HG02852 (cell line): ENCODE results near the gene RCAN1.
"Not testable (repeated sequence)": the region's sequence is repeated elsewhere in the genome, so short reads cannot be mapped to it uniquely, and the experiment has no call there.

Experiments
- ATAC-seq: cut with Tn5 transposase; IDR thresholded peaks from one replicate; pipeline ENCODE4 v1.9.1; 2021; ENCODE audit warnings: mild to moderate bottlenecking, moderate library complexity; ENCODE audit not compliant: unreplicated experiment

Gene RCAN1

DNA sequence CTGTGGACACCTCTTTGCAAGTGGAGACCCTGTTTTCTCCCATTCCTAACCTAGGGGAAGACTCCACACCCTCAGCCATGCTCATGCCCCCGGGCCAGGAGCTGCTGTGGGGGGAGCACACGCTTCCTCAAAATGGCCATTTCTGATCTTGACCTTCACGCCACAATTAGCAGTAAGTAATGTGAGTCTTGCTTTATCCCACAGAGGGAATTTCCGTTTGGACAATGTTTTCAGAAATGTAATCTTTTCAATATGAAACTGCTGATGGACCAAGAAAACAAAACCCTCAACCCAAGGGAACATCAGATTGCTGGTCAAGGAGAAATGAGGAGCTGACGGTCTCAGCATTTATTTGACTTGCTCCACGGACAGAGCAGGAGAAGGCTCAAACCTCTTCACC, 94.6 kb downstream of the RCAN1 start:
- no peak for ATAC-seq

DNA sequence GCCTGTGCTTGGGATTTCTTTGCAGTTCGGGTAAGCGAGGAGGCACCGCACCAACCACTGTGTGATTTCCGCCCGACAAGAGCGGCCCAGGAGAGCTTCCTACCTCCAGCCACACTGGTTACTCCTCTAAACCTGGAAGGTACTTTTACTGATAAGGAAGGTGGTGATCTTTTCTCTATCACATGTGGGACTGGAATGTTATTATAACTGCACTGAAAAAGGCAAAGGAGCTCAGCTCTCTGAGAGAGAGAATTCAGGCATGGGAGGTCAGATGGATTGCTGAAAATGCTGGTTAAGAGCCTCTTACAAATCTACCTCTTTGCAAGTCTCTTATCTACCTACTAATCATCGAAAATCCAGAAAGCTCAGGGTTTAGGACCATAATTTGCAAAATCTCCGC, 95.2 kb downstream of the RCAN1 start:
- ATAC-seq: no peak

DNA sequence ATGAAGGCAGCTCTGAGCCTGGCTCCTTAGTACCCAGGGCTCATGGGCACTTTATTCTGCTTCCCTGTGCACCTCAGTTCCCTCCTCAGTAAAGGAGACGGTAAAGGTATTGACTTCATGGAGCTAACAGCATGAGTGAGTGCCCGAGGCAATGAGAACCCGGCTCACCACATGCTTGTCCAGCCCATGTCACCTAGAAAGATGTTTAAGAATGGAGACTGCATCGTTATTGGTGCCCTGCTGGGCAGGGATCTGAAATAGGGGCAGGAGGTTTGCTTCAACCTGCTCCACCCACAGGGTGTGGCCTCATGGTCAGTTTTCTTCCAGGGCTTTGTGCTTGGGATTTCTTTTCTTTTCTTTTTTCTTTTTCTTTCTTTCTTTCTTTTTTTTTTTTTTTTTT, 95.9 kb downstream of the RCAN1 start:
- ATAC-seq: no peak

DNA sequence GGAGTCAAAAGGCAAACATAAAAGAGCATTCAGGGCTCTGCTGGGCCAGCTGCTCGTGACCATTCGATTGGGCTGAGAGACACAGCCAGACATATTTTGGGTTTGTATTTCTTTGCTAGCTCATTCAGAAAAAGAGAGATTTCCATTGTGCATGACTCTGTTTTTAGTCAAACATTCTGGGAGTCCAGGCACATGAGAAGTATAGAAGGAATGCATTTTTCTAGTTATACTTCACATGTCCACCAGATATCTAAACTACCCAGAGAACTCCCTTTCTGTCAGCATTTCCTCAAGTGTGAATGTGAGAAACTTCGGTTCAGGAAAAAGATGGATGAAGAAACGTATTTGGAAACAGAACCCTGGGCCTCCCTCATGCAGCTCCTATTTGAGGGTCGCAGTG, 96.6 kb downstream of the RCAN1 start:
- ATAC-seq: no peak

DNA sequence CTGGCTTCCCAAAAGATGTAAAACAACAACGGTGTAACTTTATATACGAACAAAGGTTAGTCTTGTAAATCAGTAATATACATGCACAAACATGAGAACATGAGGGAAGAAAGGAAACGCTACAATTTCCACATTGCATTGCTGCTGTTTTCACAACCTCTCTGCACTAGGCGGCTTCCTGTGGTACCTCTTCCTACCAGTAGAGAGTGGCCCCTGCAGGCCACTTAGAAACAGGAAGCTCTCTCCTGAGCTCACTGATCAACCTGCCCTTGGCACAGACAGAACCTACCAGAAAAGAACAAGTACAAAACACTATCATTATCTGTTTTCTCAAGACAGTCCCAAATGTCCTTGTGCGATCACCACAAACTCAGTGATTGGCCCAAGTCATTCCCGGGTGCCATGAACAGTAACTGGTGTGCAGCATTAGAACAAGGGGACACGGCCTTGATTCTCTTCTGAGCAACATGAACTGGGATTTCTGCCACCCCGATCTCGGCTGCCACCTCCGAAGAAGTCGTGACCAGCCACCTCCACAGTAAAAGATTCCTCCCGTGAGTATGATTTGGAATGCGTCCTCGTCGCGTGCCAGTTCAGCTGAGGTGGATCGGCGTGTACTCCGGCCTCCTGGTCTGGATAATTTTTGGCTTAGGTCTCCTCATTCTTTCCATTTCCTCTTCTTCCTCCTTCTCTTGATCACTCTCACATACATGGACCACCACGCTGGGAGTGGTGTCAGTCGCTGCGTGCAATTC, 97.2 kb downstream of the RCAN1 start:
- ATAC-seq: no peak

DNA sequence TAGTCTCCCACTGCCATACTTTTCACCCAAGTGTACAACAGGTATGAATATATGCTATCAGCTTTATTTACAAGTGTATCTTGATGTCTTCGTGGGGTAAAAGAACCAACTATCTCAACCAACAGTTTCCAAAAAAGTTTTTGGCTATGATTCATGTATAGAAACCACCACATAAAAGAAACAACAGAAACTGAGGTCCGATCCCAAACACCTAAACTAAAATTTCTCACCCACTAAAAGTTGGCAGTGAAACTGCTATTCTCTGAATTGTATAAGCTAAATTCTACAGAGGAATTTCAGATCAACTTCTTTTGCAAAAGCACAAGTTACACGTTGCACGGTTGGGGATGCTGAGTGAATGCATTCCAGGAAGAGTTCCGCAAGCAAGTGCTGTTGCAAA, 97.9 kb downstream of the RCAN1 start:
- no peak for ATAC-seq

DNA sequence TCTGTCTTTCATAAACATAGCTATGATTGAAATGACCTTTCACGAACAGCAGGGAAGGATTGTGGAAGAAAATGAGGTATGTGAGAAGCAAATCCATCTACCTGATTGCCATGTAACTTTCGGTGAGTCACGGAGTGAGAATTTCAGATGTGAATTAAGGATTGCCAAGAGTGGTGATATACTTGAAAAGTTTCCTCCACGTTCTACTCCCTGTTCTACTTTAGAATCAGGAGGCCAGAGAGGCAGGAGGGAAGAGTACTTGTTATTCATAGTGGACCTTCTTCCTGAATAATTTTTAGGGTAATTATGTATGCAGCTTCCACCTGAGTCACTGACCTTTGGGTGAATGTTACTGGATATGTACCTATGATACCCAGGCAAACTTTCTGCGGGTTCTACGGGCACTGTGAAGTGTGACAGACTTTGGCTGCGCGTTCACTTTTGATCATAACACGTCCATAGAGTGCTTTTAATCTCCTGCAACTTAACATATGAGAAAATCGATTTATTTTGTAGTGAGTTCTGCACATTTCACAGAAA, 100.3 kb downstream of the RCAN1 start:
- no peak for ATAC-seq

DNA sequence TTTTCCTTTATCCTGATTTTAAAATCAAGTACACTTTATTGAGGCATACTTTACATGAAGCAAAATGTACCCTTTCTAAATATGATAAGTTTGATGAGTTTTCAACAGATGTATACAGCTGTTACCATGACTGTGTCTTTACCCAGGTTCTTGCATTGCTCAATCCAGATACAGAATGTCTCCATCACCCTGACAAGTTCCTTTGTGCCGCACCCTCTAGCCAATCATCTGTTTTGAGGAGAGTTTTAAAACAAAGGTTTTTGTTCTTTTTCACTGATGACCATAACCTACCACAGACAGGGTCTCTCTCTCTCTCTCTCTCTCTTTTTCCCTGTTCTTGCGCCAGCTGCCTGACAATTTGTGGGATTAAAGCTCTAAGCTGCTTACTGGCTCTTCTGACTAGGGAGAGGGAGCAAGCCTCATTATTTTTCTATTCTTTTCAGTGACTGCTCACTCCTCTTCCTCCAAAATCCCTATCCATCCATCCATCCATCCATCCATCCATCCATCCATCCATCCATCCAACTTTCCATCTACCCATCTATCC, 101.7 kb downstream of the RCAN1 start:
- ATAC-seq: no peak

DNA sequence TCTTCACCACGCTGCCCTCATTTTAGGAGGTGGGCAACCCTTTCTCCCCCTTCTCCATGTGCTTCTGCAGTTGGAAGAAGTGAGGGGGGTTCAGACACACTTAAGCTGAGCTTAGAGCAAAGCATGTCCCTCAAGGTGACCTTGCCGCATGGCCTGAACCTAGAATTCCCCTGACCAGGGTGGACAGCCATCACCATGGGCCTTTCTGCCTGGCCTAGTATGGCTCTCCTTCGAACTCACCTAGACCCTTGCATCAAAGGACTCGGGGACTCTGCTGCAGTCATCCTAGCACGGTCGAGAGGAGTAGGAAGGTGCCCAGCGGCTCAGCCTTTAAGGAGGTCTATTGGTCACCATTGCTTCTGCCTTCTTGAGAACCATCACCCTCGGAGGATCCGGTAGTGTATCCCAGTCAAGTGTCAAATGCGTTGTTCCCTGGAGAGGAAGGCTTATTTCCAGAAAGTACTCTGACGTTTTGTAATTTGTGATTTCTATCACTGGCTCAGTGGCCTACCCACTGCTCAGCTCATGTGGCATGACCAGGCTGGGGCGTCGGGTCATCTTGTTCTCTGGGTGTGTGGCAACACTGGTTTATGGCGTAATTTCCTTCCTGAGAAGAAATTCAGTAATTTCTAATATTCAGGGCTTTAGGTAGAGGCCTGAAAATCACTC, 103.0 kb downstream of the RCAN1 start, which contains the start of gene KCNE1:
TSS of gene KCNE1 (minus strand) at position 424 of the 669 bp plus-strand sequence. CDS start 62,576 bp downstream, outside the sequence.
- no peak for ATAC-seq

DNA sequence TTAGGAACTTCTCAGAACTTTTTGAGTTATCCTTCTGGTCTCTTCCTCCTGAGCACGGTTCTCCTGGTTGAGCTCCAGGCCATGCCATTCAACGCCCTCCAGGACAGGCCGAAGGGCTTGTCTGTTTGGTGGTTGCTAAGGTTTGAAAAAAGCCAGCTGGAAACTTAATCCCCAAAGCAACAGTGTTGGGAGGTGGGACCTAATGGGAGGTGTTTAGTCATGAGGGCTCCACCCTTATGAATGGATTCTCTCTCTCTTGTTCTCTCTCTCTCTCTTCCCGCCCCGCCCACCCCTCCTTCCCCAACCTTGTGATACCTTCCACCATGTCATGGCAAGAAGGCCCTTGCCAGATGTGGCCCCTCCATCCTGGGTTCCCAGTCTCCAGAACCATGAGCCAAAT, 103.7 kb downstream of the RCAN1 start:
- no peak for ATAC-seq

DNA sequence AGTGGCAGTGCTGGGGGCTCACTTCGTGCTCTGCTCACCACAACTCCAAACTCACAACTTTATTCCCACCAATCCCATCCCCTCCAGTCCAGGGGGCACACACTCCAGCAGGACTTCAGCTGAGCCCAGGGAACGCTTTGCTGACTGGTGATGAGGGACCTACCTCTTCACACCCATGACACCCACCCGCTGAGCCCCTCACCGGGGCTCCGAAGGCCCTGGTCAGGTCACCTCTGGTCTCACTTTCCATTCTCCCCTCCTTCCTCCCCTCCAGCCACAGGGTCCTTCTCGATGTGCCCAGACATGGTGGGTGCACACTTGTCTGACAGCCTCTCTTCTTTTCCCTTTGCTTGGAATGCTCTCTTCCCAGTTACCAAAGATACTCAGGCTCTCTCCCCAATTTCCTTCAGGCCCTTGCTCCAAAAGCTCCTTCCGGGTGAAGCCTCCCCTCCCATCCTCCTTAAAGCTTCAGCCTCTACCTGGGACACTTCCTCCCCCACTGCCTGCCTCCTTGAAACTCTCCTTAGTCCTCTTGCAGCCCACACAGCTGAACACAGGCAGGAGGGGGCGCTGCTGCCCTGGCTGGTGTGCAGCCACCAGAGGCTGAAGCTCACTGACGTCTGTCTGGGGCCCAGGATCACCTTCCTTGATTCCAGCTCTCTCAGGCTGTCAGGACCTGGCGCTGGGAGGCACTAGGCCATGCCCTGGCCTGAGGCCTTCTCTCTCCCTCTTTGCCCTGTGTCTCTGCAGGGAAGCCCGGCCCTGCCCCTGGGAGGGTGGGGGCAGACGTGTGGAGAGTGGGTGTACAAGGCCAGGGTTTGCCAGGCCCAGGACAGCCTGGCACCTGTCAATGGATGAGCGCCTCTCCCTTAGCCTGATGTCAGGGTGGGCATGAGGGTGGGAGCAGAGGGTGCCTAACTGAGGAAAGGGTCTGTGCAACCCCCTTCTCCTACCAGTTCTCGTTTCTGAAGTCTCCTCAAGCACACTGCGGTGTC, 104.5 kb downstream of the RCAN1 start:
- peak; percentile 55 for ATAC-seq

DNA sequence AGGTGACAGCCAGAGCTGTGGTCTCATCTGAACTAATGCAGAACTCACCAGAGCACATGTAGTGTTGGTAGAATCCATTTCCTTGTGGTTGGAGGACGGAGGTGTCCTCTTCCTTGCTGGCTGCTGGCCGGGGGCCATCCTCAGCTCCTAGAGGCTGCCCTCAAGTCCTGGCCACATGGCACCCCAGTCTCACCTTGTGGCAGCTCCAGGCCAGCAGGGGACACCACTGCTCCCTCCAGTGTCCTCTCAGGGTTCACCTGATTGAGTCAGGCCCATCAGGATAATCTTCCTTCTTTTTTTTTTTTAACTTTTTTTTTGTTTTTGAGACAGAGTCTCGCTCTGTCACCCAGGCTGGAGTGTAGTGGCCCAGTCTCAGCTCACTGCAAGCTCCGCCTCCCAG, 105.8 kb downstream of the RCAN1 start:
- ATAC-seq: no peak

DNA sequence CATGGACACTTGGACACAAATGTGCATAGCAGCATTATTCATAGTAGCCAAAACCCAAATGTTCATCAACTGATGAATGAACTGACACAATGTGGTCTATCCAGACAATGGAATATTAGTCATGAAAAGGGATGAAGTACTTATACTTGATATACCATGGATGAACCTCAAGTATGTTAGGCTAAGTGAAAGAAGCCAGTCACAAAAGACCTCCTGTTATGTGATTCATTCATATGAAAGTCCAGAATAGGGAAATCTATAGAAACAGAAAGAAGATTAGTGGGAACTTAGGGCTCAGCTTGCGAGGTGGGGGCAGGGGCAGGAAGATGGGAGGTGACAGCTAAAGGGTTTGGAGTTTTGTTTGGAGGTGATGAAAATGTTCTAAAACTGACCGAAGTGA, 110.3 kb downstream of the RCAN1 start:
- no peak for ATAC-seq

DNA sequence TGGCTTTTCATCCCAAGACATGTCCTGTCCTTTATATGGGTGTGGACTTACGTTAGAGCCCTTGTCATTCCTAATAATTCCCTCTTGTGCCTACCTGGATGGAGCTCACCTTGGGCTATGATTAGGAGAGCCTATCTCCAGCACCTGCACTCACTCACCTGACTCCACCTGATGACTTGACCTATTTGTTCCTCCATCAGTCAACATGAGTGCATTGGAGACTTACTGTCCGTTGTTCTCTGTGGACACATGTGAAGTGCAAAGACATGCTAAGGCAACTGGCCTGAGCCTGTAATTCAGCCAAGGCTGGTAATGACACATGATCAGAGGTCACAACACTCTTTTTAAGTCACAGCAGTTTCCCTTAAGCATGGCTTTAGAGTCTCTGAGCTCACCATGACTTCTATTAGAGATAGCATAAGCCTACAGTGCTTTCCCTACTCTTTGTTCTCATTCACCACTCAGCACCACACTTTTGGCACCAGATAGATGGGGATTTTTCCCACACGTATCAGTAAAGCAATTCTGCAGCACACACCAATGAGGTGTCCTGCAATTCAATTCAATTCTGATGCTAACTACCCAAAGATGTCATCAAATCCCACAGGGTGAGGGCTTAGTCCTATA, 112.3 kb downstream of the RCAN1 start:
- ATAC-seq: no peak

DNA sequence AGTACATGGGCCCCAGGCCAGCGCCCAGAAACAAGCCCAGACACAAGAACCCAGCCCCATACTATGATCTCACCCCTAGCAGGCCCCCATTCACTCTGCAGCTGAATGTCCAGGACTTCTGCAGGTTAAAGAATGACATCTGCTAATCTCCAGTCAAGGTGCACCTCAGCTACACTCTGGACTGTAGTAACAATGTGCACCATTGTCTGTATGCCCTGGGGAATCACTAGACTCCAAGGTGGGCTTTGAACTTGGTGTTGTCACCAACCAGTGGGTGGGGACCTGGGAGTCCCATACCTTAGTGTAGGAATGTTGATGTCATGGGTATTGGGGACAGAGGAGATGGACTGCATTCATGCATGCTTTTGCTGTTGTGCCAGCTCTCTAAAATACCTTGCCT, 113.2 kb downstream of the RCAN1 start:
- ATAC-seq: no peak

DNA sequence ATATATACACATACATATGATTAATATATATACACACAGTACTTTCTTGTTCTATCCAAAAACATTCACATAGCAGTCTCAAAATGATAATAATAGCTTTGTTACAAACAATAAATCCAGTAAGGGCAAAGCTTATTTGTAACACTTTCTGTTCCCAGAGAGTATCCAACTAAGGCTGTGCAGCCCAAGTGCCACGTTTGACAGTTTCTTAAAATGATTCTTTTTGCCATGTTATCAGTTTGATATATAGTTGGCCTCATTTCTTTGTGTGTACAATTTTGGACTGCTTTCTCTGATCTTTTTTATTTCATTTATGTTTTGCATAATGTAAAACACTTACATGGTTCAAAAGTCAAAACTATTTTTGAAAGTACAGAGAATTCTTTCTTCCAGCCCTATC, 114.7 kb downstream of the RCAN1 start:
- ATAC-seq: no peak

DNA sequence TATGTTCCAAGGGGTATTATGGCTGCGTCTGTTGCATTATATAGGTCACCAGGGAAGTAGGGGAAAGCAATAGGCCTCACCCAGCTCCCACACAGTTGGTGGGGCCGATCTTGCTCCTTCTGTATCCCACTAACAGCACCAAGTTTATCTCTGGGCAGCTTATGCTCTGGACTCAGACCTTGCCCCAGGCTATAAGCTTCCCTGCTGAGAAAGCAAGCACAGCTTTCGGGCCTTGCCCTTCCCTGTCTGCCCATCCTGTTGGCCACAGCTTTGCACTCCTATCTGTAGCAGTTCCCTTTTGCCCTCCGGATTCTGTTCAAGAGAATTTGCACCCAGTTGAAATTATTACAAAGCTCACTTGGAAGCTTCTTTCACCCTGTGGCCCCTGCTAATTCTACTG, 115.8 kb downstream of the RCAN1 start:
- no peak for ATAC-seq

DNA sequence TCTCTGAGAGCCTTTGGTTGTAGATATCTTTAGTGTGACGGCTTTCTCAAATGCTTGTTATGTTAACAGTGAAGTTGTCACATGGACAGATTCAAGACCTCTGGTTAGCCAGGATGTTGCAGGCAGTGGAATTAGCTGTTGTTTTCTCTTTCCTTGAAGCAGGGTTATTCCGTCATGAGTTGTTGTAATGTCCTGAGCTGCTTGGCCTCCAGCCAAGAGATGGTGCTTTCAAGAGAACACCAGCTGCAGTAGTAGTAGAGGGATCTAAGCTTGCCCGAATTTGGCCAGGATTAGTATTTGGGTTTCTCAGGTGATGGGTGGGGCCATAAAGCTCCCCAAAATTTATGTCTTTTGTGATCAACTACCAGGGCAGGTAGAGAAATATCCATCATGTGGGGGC, 116.3 kb downstream of the RCAN1 start:
- ATAC-seq: no peak

DNA sequence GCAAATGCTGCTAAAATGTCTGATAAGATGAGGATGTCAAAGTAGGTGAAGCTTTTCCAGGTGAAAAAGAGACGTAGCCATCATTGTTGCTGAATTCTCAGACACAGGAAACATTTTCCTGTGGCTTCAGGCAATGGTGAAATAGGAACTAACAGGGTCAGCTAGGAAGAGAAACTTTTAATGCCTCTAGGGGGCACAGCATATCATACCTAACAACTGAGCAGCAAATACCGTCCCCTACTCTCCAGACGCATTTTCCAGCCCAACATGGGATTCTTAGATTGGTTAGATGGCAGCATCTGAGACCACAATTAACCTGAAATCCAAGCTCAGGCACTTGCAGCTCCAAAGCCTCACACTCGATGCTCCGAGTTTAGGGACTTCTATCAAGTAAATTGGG, 131.1 kb downstream of the RCAN1 start:
- ATAC-seq: not testable (repeated sequence)

DNA sequence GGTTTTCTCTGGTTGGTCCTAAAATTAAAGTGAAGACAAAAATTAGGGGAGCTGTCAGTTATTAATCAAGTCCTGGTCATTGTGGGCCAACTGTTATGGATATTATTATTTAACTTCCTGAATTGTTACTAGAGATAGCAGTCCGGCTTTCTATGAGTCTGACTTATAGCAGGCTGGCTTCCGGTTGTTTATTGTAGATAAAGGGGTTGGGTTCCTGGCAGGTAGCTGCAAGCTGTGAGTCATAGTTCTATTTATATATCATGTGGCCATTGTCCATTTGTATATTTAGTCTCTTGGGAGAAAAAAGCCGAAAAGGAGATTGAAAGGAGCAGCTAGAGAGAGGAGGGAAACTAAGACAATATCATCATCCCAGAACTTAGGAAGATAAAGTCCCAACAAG, 131.5 kb downstream of the RCAN1 start:
- ATAC-seq: not testable (repeated sequence)
